Thoracic aorta (tissue), 2 donors: ENCODE data around the gene PPP6R3. TPM values are rescaled to one million over a fixed set of nuclear protein-coding genes. Genes with fewer than 3 reads are reported as not detected.

ENCODE experiments used
- ATAC-seq: fragments of 150-250 bp; one replicate; pipeline ENCODE4 v1.8.0; 2017; ENCODE audit warnings: low read depth; ENCODE audit not compliant: insufficient number of reproducible peaks, low FRiP score
- DNase-seq: peaks from one replicate; pipeline ENCODE4 v3.0.0-alpha.2; 2020; ENCODE audit warnings: low spot score
- H3K27ac ChIP-seq, 2 donors: fragments of 200-600 bp; sonication (generic); 1 replicate in 1 of 2; 2 replicates in 1 of 2; pipeline ENCODE4 v1.5.1; 2016; ENCODE audit warnings: mild to moderate bottlenecking in 2 of 2, moderate library complexity in 2 of 2
- H3K27me3 ChIP-seq: fragments of 200-600 bp; sonication (generic); replicated peaks from 2 replicates; pipeline ENCODE4 v1.6.0; 2016; ENCODE audit warnings: mild to moderate bottlenecking; ENCODE audit not compliant: insufficient read depth
- H3K36me3 ChIP-seq: fragments of 200-600 bp; sonication (generic); one replicate; pipeline ENCODE4 v1.5.1; 2016
- H3K4me1 ChIP-seq, 2 donors: fragments of 200-600 bp; sonication (generic); 1 replicate in 1 of 2; 2 replicates in 1 of 2; pipeline versions ENCODE4 v1.5.1 to v1.6.0; 2016; ENCODE audit warnings: low read depth in 2 of 2, mild to moderate bottlenecking in 1 of 2; ENCODE audit not compliant: control insufficient read depth in 1 of 2
- H3K4me3 ChIP-seq: fragments of 200-600 bp; sonication (generic); 2 replicates; pipeline ENCODE4 v1.5.1; 2016; ENCODE audit warnings: mild to moderate bottlenecking
- H3K9me3 ChIP-seq: fragments of 200-600 bp; sonication (generic); 2 replicates; pipeline ENCODE4 v1.5.1; 2016
- total RNA-seq, 2 donors: library from RNA; depleted of rRNA; stranded (reverse); fragments of >200 nt; gene quantifications; one replicate each; pipeline versions ENCODE4 v1.1.0 to v1.2.3, GENCODE V29; 2016
- TF ChIP-seq, protein P1 (sequence below): fragments of 200-600 bp; sonication (generic); IDR thresholded peaks from one replicate; pipeline ENCODE4 v1.5.1; 2019; ENCODE audit warnings: antibody characterized with exemption

Gene PPP6R3
- total RNA-seq, 2 donors from 2014 or later = 75.4 to 166 TPM

DNA sequence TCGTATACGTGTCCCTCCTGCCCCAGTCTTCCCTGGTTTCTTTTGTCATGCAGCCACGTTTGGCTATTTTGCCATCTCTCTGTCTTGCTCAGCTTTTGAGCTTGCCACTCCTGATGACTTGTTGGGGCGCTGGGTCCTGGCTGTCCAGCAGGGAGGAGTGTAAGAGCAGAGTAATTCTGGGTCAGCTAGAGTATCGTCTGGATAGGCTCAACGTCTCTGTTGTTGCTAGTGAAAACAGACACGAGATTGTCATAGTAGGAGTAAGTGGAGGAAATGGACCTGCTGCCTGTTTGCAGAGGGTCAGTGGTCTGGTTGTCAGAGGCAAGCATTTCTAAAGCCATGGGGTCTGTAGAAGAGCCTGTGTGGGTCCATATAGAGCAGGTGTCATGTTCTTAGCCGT lies 83.0 kb downstream of the PPP6R3 start:
- peaks cover 10% of the 10 kb centered on the region for H3K36me3 ChIP-seq
- TF ChIP-seq, protein P1, sequence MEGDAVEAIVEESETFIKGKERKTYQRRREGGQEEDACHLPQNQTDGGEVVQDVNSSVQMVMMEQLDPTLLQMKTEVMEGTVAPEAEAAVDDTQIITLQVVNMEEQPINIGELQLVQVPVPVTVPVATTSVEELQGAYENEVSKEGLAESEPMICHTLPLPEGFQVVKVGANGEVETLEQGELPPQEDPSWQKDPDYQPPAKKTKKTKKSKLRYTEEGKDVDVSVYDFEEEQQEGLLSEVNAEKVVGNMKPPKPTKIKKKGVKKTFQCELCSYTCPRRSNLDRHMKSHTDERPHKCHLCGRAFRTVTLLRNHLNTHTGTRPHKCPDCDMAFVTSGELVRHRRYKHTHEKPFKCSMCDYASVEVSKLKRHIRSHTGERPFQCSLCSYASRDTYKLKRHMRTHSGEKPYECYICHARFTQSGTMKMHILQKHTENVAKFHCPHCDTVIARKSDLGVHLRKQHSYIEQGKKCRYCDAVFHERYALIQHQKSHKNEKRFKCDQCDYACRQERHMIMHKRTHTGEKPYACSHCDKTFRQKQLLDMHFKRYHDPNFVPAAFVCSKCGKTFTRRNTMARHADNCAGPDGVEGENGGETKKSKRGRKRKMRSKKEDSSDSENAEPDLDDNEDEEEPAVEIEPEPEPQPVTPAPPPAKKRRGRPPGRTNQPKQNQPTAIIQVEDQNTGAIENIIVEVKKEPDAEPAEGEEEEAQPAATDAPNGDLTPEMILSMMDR = no peak
- peaks cover 0 to 27% of the 10 kb centered on the region in 2 donors for H3K4me1 ChIP-seq
- H3K9me3 ChIP-seq = no peaks in the 10 kb centered on the region
- no peak overlapping the region for H3K27ac ChIP-seq
- H3K27me3 ChIP-seq = no peaks in the 10 kb centered on the region
- no peak overlapping the region for H3K4me3 ChIP-seq
- ATAC-seq = no peak
- no peak for DNase-seq

DNA sequence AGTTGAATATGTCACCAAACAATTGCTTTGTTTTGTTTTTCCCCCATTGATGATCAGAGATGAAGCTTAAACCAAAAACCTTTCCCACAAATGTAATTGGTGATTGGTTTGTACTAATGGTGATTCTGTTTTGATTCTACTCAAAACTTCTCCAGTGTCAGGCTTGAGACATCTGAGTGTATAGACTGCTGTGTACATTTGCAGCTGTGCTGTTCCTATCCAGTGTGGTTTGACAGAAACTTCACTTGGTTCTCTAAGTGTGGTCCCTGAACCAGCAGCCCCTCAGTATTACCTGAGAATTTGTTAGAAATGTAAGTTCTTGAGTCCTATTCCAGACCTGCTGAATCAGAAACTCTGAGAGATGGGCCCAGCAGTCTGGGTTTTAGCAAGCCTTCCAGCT lies 84.8 kb downstream of the PPP6R3 start:
- H3K4me1 ChIP-seq = peaks cover 9 to 36% of the 10 kb centered on the region in 2 donors
- ATAC-seq = no peak
- H3K4me3 ChIP-seq = no peak overlapping the region
- H3K9me3 ChIP-seq = no peaks in the 10 kb centered on the region
- H3K27ac ChIP-seq = no peak overlapping the region
- peaks cover 5% of the 10 kb centered on the region for H3K36me3 ChIP-seq
- no peaks in the 10 kb centered on the region for H3K27me3 ChIP-seq
- TF ChIP-seq, protein P1 = no peak
- DNase-seq = no peak

DNA sequence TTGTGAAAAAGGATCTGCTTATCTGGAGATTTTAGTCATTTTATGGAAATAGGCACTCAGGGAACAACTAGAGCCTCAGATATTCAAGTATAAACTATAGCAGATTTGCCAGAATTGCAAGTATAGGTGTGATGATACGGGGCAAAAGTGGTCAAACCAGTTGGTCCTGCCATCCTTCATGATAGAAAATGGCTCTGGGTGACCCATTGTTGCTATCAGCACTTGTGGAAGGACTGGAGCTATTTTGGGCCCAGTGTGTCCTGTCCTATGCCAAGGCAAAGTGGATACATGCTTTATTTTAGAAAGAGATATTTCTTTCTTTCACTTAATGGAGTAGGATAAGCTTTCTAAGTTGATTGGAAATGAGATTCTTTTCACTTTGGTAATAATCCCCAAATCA lies 85.2 kb downstream of the PPP6R3 start:
- ATAC-seq (no peak), DNase-seq (no peak)
- TF ChIP-seq, protein P1 = no peak
- H3K4me1 ChIP-seq = peaks cover 9 to 40% of the 10 kb centered on the region in 2 donors
- no peaks in the 10 kb centered on the region for H3K9me3 ChIP-seq
- peaks cover 5% of the 10 kb centered on the region for H3K36me3 ChIP-seq
- no peak overlapping the region for H3K27ac ChIP-seq
- no peak overlapping the region for H3K4me3 ChIP-seq
- H3K27me3 ChIP-seq = no peaks in the 10 kb centered on the region

DNA sequence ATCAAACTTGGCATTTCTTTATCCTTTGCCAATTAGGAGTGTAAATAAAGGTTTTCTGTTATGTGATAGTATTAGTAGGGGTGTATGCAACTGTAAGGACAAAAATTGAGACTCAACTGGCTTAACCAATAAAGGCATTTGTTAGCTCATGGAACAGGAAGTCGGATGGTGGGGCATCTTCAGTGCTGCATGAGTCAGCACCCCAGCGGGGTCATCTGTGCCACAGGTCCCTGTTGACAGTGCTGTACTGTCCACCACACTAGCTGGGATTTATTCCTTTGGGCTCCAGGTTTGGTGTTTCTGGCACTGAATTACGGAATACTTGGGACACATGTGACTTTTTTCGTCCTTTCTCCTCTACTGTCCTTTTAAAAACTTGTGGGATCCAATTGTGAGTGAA lies 86.0 kb downstream of the PPP6R3 start:
- Histone ChIP-seq H3K27ac (no peak overlapping the region), H3K9me3 (no peaks in the 10 kb centered on the region), H3K4me3 (no peak overlapping the region), H3K36me3 (peaks cover 10% of the 10 kb centered on the region), H3K27me3 (no peaks in the 10 kb centered on the region), H3K4me1 (peaks cover 9 to 42% of the 10 kb centered on the region in 2 donors)
- DNase-seq (no peak), ATAC-seq (no peak)
- TF ChIP-seq, protein P1 = no peak

DNA sequence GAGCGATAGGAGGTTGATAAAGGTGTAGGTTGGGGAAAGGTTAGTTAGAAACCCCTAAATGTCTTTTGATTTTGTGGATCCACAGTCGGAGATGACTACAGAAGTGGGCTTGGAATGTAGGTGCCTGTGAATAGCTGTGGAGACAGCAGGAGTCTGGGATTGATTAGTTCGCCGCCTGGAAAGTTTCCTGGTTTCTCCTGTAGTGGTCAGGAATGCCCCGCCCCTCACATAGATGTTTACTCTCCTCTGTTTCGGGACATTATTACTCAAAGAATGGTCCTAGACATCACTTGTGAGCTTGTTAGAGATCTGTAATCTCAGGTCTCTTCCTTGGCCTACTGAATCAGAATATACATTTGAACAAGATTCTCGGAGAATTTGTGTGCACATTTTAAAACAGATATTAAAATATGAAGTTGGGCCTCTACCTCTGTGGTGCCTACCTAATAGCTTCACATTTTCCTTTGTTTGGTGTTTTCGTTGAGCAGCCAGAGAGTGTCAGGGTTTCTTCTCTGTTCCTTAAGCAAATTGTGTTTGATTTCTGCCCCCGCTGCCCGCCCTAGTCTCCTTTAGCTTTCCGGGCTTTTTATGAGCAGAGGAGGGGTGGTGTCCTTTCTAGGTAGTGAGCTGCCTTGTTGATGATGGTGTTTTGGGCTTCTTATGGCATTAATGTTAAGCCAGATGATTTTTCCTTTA lies 89.4 kb downstream of the PPP6R3 start:
- peaks cover 9 to 21% of the 10 kb centered on the region in 2 donors for H3K4me1 ChIP-seq
- ATAC-seq (no peak), DNase-seq (no peak)
- H3K27ac ChIP-seq = peak overlapping the region in 1 of 2 donors; percentile 20
- peaks cover 21% of the 10 kb centered on the region for H3K36me3 ChIP-seq
- H3K4me3 ChIP-seq = no peak overlapping the region
- H3K9me3 ChIP-seq = no peaks in the 10 kb centered on the region
- no peaks in the 10 kb centered on the region for H3K27me3 ChIP-seq
- TF ChIP-seq, protein P1 = no peak
